ENCODE data around the gene DCHS1. TPM values are rescaled to one million over a fixed set of nuclear protein-coding genes. Genes with fewer than 3 reads are reported as not detected.
A peak's percentile ranks its signal among the peaks of the same experiment; 100 is the strongest.

The DCHS1 gene
- total RNA-seq, 1 experiment from 2014 or later = 14.2 TPM

DNA sequence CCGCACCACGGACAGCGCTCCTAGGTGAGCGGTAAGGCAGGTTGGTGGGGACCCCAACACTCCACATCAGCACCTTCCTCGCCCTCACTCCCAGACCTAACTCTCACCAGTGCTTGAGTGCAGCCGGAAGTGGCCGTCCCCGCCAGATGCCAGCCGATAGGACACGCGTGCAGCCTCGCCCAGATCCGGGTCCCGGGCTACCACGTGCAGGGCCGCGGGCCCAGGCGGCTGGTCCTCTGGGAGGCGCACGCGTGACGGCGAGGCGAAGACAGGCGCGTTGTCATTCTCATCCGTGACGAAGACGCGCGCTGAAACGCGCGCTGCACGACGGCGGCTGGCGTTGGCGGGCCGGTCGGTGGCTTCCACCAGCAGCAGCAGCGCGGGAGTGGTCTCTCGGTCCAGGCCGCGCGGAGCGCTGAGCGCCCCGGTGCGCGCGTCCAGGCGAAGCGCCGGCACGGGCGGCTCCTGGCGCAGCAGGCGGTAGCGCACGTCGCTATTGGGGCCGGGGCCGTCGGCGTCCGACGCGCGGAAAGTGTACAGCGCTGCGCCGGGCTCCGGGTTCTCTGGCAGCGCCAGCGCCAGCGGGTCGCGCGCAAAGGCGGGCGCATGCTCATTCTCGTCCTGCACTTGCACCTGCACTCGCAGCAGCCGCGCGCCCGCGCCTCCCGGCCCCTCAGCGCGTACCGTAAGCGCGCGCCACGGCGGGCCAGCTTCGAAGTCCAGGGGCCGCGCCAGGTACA is 25.5 kb downstream of the DCHS1 start (continued):
- TF ChIP-seq, protein P1, sequence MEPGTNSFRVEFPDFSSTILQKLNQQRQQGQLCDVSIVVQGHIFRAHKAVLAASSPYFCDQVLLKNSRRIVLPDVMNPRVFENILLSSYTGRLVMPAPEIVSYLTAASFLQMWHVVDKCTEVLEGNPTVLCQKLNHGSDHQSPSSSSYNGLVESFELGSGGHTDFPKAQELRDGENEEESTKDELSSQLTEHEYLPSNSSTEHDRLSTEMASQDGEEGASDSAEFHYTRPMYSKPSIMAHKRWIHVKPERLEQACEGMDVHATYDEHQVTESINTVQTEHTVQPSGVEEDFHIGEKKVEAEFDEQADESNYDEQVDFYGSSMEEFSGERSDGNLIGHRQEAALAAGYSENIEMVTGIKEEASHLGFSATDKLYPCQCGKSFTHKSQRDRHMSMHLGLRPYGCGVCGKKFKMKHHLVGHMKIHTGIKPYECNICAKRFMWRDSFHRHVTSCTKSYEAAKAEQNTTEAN (CRISPR knock-in tag; IDR thresholded peaks at IDR 0.05) = 0 out of 2 replicates have a peak, but pooled peaks have one; percentile 60
- TF ChIP-seq JAZF1 (CRISPR knock-in tag; IDR thresholded peaks at IDR 0.05) = no peak
- TF ChIP-seq, protein P2, sequence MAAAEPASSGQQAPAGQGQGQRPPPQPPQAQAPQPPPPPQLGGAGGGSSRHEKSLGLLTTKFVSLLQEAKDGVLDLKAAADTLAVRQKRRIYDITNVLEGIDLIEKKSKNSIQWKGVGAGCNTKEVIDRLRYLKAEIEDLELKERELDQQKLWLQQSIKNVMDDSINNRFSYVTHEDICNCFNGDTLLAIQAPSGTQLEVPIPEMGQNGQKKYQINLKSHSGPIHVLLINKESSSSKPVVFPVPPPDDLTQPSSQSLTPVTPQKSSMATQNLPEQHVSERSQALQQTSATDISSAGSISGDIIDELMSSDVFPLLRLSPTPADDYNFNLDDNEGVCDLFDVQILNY (CRISPR knock-in tag; IDR thresholded peaks at IDR 0.05) = peak; percentile 74
- TF ChIP-seq TEAD4 (CRISPR knock-in tag; IDR thresholded peaks at IDR 0.05) = peak; percentile 91
- TF ChIP-seq EMX1 (CRISPR knock-in tag; IDR thresholded peaks at IDR 0.05) = no peak
- TF ChIP-seq, protein P3, sequence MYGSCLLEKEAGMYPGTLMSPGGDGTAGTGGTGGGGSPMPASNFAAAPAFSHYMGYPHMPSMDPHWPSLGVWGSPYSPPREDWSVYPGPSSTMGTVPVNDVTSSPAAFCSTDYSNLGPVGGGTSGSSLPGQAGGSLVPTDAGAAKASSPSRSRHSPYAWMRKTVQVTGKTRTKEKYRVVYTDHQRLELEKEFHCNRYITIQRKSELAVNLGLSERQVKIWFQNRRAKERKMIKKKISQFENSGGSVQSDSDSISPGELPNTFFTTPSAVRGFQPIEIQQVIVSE (CRISPR knock-in tag; IDR thresholded peaks at IDR 0.05; ENCODE audit: borderline replicate concordance) = no peak
- no peak for TF ChIP-seq ZNF121 (CRISPR knock-in tag; IDR thresholded peaks at IDR 0.05)
- no peak for TF ChIP-seq GABPB1 (CRISPR knock-in tag; IDR thresholded peaks at IDR 0.05)
- TF ChIP-seq, protein P4, sequence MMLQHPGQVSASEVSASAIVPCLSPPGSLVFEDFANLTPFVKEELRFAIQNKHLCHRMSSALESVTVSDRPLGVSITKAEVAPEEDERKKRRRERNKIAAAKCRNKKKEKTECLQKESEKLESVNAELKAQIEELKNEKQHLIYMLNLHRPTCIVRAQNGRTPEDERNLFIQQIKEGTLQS (CRISPR knock-in tag; conservative IDR thresholded peaks at IDR 0.05) = peak; percentile 70; the same call in 1 of the 2 replicates
- TF ChIP-seq ATF1 (CRISPR knock-in tag; IDR thresholded peaks at IDR 0.05) = peak; percentile 89; the same call in 1 of the 2 replicates
- TF ChIP-seq TEAD1 (CRISPR knock-in tag; IDR thresholded peaks at IDR 0.05) = peak; percentile 95
- 0 out of 2 replicates have a peak, but pooled peaks have one; percentile 42 for TF ChIP-seq SP1 (CRISPR knock-in tag; conservative IDR thresholded peaks at IDR 0.05)
- TF ChIP-seq, protein P5, sequence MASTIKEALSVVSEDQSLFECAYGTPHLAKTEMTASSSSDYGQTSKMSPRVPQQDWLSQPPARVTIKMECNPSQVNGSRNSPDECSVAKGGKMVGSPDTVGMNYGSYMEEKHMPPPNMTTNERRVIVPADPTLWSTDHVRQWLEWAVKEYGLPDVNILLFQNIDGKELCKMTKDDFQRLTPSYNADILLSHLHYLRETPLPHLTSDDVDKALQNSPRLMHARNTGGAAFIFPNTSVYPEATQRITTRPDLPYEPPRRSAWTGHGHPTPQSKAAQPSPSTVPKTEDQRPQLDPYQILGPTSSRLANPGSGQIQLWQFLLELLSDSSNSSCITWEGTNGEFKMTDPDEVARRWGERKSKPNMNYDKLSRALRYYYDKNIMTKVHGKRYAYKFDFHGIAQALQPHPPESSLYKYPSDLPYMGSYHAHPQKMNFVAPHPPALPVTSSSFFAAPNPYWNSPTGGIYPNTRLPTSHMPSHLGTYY (CRISPR knock-in tag; IDR thresholded peaks at IDR 0.05) = no peak
- no peak for TF ChIP-seq SMAD3 (CRISPR knock-in tag; IDR thresholded peaks at IDR 0.05; ENCODE audit: borderline replicate concordance)
- TF ChIP-seq, protein P6, sequence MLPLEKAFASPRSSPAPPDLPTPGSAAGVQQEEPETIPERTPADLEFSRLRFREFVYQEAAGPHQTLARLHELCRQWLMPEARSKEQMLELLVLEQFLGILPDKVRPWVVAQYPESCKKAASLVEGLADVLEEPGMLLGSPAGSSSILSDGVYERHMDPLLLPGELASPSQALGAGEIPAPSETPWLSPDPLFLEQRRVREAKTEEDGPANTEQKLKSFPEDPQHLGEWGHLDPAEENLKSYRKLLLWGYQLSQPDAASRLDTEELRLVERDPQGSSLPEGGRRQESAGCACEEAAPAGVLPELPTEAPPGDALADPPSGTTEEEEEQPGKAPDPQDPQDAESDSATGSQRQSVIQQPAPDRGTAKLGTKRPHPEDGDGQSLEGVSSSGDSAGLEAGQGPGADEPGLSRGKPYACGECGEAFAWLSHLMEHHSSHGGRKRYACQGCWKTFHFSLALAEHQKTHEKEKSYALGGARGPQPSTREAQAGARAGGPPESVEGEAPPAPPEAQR (CRISPR knock-in tag; IDR thresholded peaks at IDR 0.05) = no peak
- TF ChIP-seq, protein P7, sequence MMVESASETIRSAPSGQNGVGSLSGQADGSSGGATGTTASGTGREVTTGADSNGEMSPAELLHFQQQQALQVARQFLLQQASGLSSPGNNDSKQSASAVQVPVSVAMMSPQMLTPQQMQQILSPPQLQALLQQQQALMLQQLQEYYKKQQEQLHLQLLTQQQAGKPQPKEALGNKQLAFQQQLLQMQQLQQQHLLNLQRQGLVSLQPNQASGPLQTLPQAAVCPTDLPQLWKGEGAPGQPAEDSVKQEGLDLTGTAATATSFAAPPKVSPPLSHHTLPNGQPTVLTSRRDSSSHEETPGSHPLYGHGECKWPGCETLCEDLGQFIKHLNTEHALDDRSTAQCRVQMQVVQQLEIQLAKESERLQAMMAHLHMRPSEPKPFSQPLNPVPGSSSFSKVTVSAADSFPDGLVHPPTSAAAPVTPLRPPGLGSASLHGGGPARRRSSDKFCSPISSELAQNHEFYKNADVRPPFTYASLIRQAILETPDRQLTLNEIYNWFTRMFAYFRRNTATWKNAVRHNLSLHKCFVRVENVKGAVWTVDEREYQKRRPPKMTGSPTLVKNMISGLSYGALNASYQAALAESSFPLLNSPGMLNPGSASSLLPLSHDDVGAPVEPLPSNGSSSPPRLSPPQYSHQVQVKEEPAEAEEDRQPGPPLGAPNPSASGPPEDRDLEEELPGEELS (CRISPR knock-in tag; IDR thresholded peaks at IDR 0.05) = peak; percentile 94
- TF ChIP-seq FOXJ3 (CRISPR knock-in tag; IDR thresholded peaks at IDR 0.05; ENCODE audit: borderline replicate concordance) = peak; percentile 49; the same call in 1 of the 2 replicates
- TF ChIP-seq, protein P8, sequence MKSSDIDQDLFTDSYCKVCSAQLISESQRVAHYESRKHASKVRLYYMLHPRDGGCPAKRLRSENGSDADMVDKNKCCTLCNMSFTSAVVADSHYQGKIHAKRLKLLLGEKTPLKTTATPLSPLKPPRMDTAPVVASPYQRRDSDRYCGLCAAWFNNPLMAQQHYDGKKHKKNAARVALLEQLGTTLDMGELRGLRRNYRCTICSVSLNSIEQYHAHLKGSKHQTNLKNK (CRISPR knock-in tag; IDR thresholded peaks at IDR 0.05) = no peak
- TF ChIP-seq, protein P9, sequence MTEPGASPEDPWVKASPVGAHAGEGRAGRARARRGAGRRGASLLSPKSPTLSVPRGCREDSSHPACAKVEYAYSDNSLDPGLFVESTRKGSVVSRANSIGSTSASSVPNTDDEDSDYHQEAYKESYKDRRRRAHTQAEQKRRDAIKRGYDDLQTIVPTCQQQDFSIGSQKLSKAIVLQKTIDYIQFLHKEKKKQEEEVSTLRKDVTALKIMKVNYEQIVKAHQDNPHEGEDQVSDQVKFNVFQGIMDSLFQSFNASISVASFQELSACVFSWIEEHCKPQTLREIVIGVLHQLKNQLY (CRISPR knock-in tag; IDR thresholded peaks at IDR 0.05) = peak; percentile 88; the same call in 1 of the 2 replicates
- TF ChIP-seq TCF7 (CRISPR knock-in tag; IDR thresholded peaks at IDR 0.05; ENCODE audit: low read depth) = peak; percentile 75; the same call in 1 of the 2 replicates
